ENCODE results near the gene HDGF. TPM values are rescaled to one million over a fixed set of nuclear protein-coding genes. Genes with fewer than 3 reads are reported as not detected.

HDGF gene
- total and polyA plus RNA-seq, 9 of the 15 experiments (the other 6 are each of a cell fraction or from before 2014, with no cell fraction given) = 38.8 to 601 (median 400) TPM

- TF ChIP-seq REST (IDR thresholded peaks at IDR 0.05; ENCODE audit: borderline replicate concordance) (no peak; the same call in 1 of the 2 replicates), REST (CRISPR knock-in tag; IDR thresholded peaks at IDR 0.05; ENCODE audit: low read depth) (no peak), ZNF79 (CRISPR knock-in tag; IDR thresholded peaks at IDR 0.05; ENCODE audit: low read depth) (0 out of 2 replicates have a peak, but pooled peaks have one; percentile 42), CHAMP1 (IDR thresholded peaks at IDR 0.05) (no peak), JUN (IDR thresholded peaks at IDR 0.05; ENCODE audit: borderline replicate concordance, low read depth, low read length) (peak; percentile 30; the same call in 1 of the 2 replicates), JUN (CRISPR knock-in tag; IDR thresholded peaks at IDR 0.05; ENCODE audit: borderline replicate concordance) (no peak), MYBL2 (IDR thresholded peaks at IDR 0.05; ENCODE audit: low read depth) (no peak), MYBL2 (CRISPR knock-in tag; IDR thresholded peaks at IDR 0.05; ENCODE audit: borderline replicate concordance) (no peak), MBD1 (CRISPR knock-in tag; IDR thresholded peaks at IDR 0.05) (no peak), BHLHE40 (IDR thresholded peaks at IDR 0.05; ENCODE audit: low read length) (no peak), NFE2L1 (tag; IDR thresholded peaks at IDR 0.05; ENCODE audit: borderline replicate concordance, low read depth) (peak; percentile 26; the same call in 1 of the 2 replicates), CBFA2T3 (IDR thresholded peaks at IDR 0.05) (no peak), ZNF395 (CRISPR knock-in tag; IDR thresholded peaks at IDR 0.05) (no peak)
These were observed 57.4 kb downstream of the HDGF start (continued) for GRCh38 chr1:156693848-156694689.

Data from K562 (cell line).